ENCODE results near the gene VRK1.
"Not testable (repeated sequence)": the region's sequence is repeated elsewhere in the genome, so short reads cannot be mapped to it uniquely, and the experiment has no call there.

VRK1 gene

GRCh38 chr14:96796851-96797581, at the start of gene VRK1:
VRK1 (plus strand) TSS chr14:96797382; CDS start chr14:96833472, 36,090 bp downstream.
- DNase-seq: peak; percentile 94

- DNase-seq: no peak
Measured at GRCh38 chr14:96747608-96748007, 49.6 kb upstream of the VRK1 start.

- DNase-seq: no peak
Measured at GRCh38 chr14:96748362-96748761, 48.8 kb upstream of the VRK1 start.

GRCh38 chr14:96751505-96751904, 45.7 kb upstream of the VRK1 start:
- DNase-seq: no peak

GRCh38 chr14:96752125-96752524, 45.1 kb upstream of the VRK1 start:
- no peak for DNase-seq

- DNase-seq: no peak
Measured at GRCh38 chr14:96752594-96752993, 44.6 kb upstream of the VRK1 start.

- no peak for DNase-seq
Measured at GRCh38 chr14:96754162-96754844, 42.9 kb upstream of the VRK1 start.

- DNase-seq: no peak
Measured at GRCh38 chr14:96754845-96755184, 42.4 kb upstream of the VRK1 start.

- DNase-seq: no peak
Measured at GRCh38 chr14:96756745-96757144, 40.4 kb upstream of the VRK1 start.

- DNase-seq: no peak
Measured at GRCh38 chr14:96757456-96757855, 39.7 kb upstream of the VRK1 start.

GRCh38 chr14:96761066-96761465, 36.1 kb upstream of the VRK1 start:
- no peak for DNase-seq

- no peak for DNase-seq
Measured at GRCh38 chr14:96762650-96763049, 34.5 kb upstream of the VRK1 start.

- no peak for DNase-seq
Measured at GRCh38 chr14:96764012-96764411, 33.2 kb upstream of the VRK1 start.

- not testable (repeated sequence) for DNase-seq
Measured at GRCh38 chr14:96765205-96765604, 32.0 kb upstream of the VRK1 start.

GRCh38 chr14:96772929-96773328, 24.3 kb upstream of the VRK1 start:
- no peak for DNase-seq

- no peak for DNase-seq
Measured at GRCh38 chr14:96776791-96777190, 20.4 kb upstream of the VRK1 start.

GRCh38 chr14:96780500-96780899, 16.7 kb upstream of the VRK1 start:
- no peak for DNase-seq

GRCh38 chr14:96781371-96781770, 15.8 kb upstream of the VRK1 start:
- no peak for DNase-seq

- no peak for DNase-seq
Measured at GRCh38 chr14:96782436-96782835, 14.7 kb upstream of the VRK1 start.

- DNase-seq: no peak
Measured at GRCh38 chr14:96783043-96783914, 13.9 kb upstream of the VRK1 start.

GRCh38 chr14:96783915-96784224, 13.3 kb upstream of the VRK1 start:
- DNase-seq: no peak

GRCh38 chr14:96790186-96790585, 7.0 kb upstream of the VRK1 start:
- no peak for DNase-seq

- DNase-seq: no peak
Measured at GRCh38 chr14:96790706-96791105, 6.5 kb upstream of the VRK1 start.

GRCh38 chr14:96792003-96792402, 5.2 kb upstream of the VRK1 start:
- DNase-seq: no peak

Data from stimulated activated CD4-positive, alpha-beta T cell treated with anti-CD3 and anti-CD28 coated beads, Interleukin-12 subunit alpha, Interleukin-12 subunit beta, amount 100 ng/mL, for 4 hours (primary cell).